Measurements from ENCODE around the gene EI24. TPM values are rescaled to one million over a fixed set of nuclear protein-coding genes. Genes with fewer than 3 reads are reported as not detected.

Gene EI24
- total and polyA plus RNA-seq, 2 donors (not counting 1 experiment from before 2014, with no cell fraction given), result 12.9 to 21.9 TPM

- Histone ChIP-seq H3K79me2 (ENCODE audit: control insufficient read depth, insufficient read depth, low read length) (peaks cover 17% of the 10 kb centered on the region), H3K4me3 (ENCODE audit: control extremely low read depth in 1 of 5, extremely low read depth in 1 of 5, insufficient read depth in 1 of 5, low read depth in 2 of 5, low read length in 4 of 5) (no peak overlapping the region), H3K36me3 (replicated peaks in 1 of 2; ENCODE audit: control extremely low read depth in 1 of 2, control insufficient read depth in 1 of 2, extremely low read depth in 1 of 2, insufficient read depth in 2 of 2, low read length in 1 of 2) (peaks cover 0 to 13% of the 10 kb centered on the region in 2 experiments), H3K27ac (ENCODE audit: low read length in 2 of 2) (no peak overlapping the region), H3K4me1 (ENCODE audit: control insufficient read depth in 2 of 2, insufficient read depth in 2 of 2, low read length in 2 of 2) (peaks cover 8 to 14% of the 10 kb centered on the region in 2 donors), H2AFZ (ENCODE audit: insufficient read depth, low read depth, low read length, poor library complexity, severe bottlenecking) (no peak overlapping the region), H4K20me1 (ENCODE audit: control insufficient read depth, insufficient read depth, low read length, poor library complexity, severe bottlenecking) (no peaks in the 10 kb centered on the region), H3K9me3 (ENCODE audit: control extremely low read depth in 1 of 3, control insufficient read depth in 2 of 3, insufficient read depth in 1 of 3, low read length in 2 of 3) (no peaks in the 10 kb centered on the region), H3K27me3 (replicated peaks in 1 of 4; ENCODE audit: control extremely low read depth in 1 of 4, control insufficient read depth in 3 of 4, insufficient read depth in 4 of 4, low read length in 3 of 4) (no peaks in the 10 kb centered on the region), H3K9ac (ENCODE audit: low read length) (no peak overlapping the region), H3K4me2 (replicated peaks; ENCODE audit: low read depth, low read length, poor library complexity, severe bottlenecking) (no peak overlapping the region)
- Mint-ChIP-seq H3K4me3 (no peak overlapping the region), H3K27ac (no peak overlapping the region), H3K4me1 (peaks cover 18% of the 10 kb centered on the region), H3K27me3 (no peaks in the 10 kb centered on the region), H3K9me3 (ENCODE audit: insufficient read depth) (no peaks in the 10 kb centered on the region)
- TF ChIP-seq EZH2 (IDR thresholded peaks at IDR 0.05; ENCODE audit: borderline replicate concordance, insufficient read depth, low read depth, low read length, poor library complexity, severe bottlenecking), result no peak
- TF ChIP-seq, protein P1, sequence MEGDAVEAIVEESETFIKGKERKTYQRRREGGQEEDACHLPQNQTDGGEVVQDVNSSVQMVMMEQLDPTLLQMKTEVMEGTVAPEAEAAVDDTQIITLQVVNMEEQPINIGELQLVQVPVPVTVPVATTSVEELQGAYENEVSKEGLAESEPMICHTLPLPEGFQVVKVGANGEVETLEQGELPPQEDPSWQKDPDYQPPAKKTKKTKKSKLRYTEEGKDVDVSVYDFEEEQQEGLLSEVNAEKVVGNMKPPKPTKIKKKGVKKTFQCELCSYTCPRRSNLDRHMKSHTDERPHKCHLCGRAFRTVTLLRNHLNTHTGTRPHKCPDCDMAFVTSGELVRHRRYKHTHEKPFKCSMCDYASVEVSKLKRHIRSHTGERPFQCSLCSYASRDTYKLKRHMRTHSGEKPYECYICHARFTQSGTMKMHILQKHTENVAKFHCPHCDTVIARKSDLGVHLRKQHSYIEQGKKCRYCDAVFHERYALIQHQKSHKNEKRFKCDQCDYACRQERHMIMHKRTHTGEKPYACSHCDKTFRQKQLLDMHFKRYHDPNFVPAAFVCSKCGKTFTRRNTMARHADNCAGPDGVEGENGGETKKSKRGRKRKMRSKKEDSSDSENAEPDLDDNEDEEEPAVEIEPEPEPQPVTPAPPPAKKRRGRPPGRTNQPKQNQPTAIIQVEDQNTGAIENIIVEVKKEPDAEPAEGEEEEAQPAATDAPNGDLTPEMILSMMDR (IDR thresholded peaks at IDR 0.05), result no peak
- WGBS (ENCODE audit: insufficient coverage), result 72% methylated on average over 2 of the region's 3 CpGs
- intact Hi-C loops (cut with micrococcal nuclease), result no loop called here
- no peak for ATAC-seq (ENCODE audit: low read depth)
- CTCF ChIA-PET, result no interaction called here
- POLR2A ChIA-PET, result no interaction called here
- DNase-seq, result no peak
Observed at GRCh38 chr11:125588505-125588904, 19.2 kb downstream of the EI24 start.

DNA sequence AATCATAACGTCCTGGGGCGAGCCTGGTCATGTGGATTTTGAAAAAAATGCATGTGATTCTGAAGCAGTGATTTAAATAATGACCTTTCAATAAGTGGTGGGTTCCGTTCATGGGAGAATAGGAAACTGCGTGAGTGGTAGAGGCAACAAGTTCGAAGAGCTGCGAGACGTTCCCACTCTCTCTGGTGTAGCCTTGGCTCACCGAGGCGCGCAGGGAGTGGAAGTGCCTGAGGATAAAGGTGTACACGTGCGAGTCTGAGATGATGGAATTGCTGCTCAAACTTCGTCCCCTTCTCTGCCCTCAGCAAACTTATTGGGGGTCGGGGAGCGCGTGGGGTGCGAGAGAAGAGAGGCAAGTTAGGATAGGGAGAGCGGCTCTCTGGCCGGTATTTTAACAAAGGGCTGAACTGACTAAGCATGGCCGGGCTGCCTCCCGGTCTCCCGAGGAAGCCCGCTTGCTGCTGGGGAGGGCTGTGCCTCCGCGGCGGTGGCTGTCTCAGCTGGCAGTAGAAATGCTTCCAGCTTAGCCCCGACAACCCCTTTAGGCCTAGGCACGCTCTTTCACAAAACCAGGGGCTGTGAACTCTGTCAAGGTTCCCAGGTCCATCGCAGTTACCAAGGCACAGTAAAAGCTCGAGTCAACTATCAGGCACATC, 22.5 kb downstream of the EI24 start:
- Histone ChIP-seq H3K27me3 (replicated peaks in 1 of 4; ENCODE audit: control extremely low read depth in 1 of 4, control insufficient read depth in 3 of 4, insufficient read depth in 4 of 4, low read length in 3 of 4) (no peaks in the 10 kb centered on the region), H2AFZ (ENCODE audit: insufficient read depth, low read depth, low read length, poor library complexity, severe bottlenecking) (peak overlapping the region; percentile 78), H3K36me3 (replicated peaks in 1 of 2; ENCODE audit: control extremely low read depth in 1 of 2, control insufficient read depth in 1 of 2, extremely low read depth in 1 of 2, insufficient read depth in 2 of 2, low read length in 1 of 2) (no peaks in the 10 kb centered on the region), H3K9me3 (ENCODE audit: control extremely low read depth in 1 of 3, control insufficient read depth in 2 of 3, insufficient read depth in 1 of 3, low read length in 2 of 3) (no peaks in the 10 kb centered on the region), H3K4me1 (ENCODE audit: control insufficient read depth in 2 of 2, insufficient read depth in 2 of 2, low read length in 2 of 2) (peaks cover 27 to 28% of the 10 kb centered on the region in 2 donors), H3K27ac (ENCODE audit: low read length in 2 of 2) (peak overlapping the region; percentile 94 to 95), H3K4me2 (replicated peaks; ENCODE audit: low read depth, low read length, poor library complexity, severe bottlenecking) (peak overlapping the region; percentile 74), H3K79me2 (ENCODE audit: control insufficient read depth, insufficient read depth, low read length) (peaks cover 48% of the 10 kb centered on the region), H4K20me1 (ENCODE audit: control insufficient read depth, insufficient read depth, low read length, poor library complexity, severe bottlenecking) (peaks cover 8% of the 10 kb centered on the region), H3K4me3 (ENCODE audit: control extremely low read depth in 1 of 5, extremely low read depth in 1 of 5, insufficient read depth in 1 of 5, low read depth in 2 of 5, low read length in 4 of 5) (peak overlapping the region; percentile 72 to 97 (median 84)), H3K9ac (ENCODE audit: low read length) (peak overlapping the region; percentile 83)
- TF ChIP-seq EZH2 (IDR thresholded peaks at IDR 0.05; ENCODE audit: borderline replicate concordance, insufficient read depth, low read depth, low read length, poor library complexity, severe bottlenecking), result no peak
- TF ChIP-seq, protein P1 (IDR thresholded peaks at IDR 0.05), result no peak
- Mint-ChIP-seq H3K9me3 (ENCODE audit: insufficient read depth) (no peaks in the 10 kb centered on the region), H3K4me1 (peaks cover 40% of the 10 kb centered on the region), H3K27me3 (no peaks in the 10 kb centered on the region), H3K27ac (peak overlapping the region; percentile 97), H3K4me3 (peak overlapping the region; percentile 94)
- intact Hi-C loops (cut with micrococcal nuclease), result loop anchor here (1.0 to 10.0 kb wide), 8 partner anchors 22 to 673 kb away; partner anchors contain the start of genes CCDC15, CHEK1, EI24 and FAM118B
- ChIA-PET POLR2A (interaction anchor here (0.8 to 2.3 kb wide), 7 partner anchors 10 to 638 kb away, joined by 3 to 14 read pairs (median 3); partner anchors contain the start of genes CHEK1 and EI24), CTCF (interaction anchor here (0.7 to 1.3 kb wide), 2 partner anchors 17 to 20 kb away, joined by 3 read pairs; no protein-coding TSS in a partner anchor)
- under 1% methylated on average over 22 of the region's 30 CpGs for WGBS (ENCODE audit: insufficient coverage)
- ATAC-seq (ENCODE audit: low read depth) (peak; percentile 9), DNase-seq (no peak)
